K562 (cell line): ENCODE measurements around the gene SOX6. TPM values are rescaled to one million over a fixed set of nuclear protein-coding genes. Genes with fewer than 3 reads are reported as not detected.

Experiments
- CCNT2 ChIP-seq: IDR thresholded peaks from 2 replicates; pipeline ENCODE4 v1.6.1; 2011; ENCODE audit warnings: borderline replicate concordance, low read depth, mild to moderate bottlenecking, moderate library complexity, mixed read lengths, low read length; ENCODE audit not compliant: insufficient read length; ENCODE audit errors: extremely low read depth
- CTBP1 ChIP-seq: fragments of 450-650 bp; IDR thresholded peaks from 2 replicates; pipeline ENCODE4 v1.6.1; 2016; ENCODE audit warnings: borderline replicate concordance
- DMBX1 ChIP-seq: fragments of 250-450 bp; sonication (Bioruptor Pico); IDR thresholded peaks from 2 replicates; pipeline ENCODE4 v1.8.0; 2022; ENCODE audit warnings: inconsistent platforms, mild to moderate bottlenecking, moderate library complexity, borderline replicate concordance
- E2F3 ChIP-seq: fragments of 250-450 bp; sonication (Bioruptor Pico); IDR thresholded peaks from 2 replicates; pipeline ENCODE4 v1.4.0; 2020; ENCODE audit warnings: mild to moderate bottlenecking
- EP400 ChIP-seq: fragments of 450-650 bp; IDR thresholded peaks from 2 replicates; pipeline ENCODE4 v1.6.1; 2017; ENCODE audit warnings: antibody characterized with exemption, mild to moderate bottlenecking, moderate library complexity
- ETV6 ChIP-seq, 3 experiments: fragments of 150-350 bp in 1 of 3; sonication (generic) in 1 of 3; formaldehyde crosslinking in 1 of 3; IDR thresholded peaks; 2 replicates each; pipeline versions ENCODE4 v1.6.1 to v1.8.0; 2014 to 2022; ENCODE audit warnings: borderline replicate concordance in 2 of 3, low read depth in 2 of 3, antibody characterized with exemption in 1 of 3, low read length in 1 of 3, mild to moderate bottlenecking in 1 of 3, missing genetic modification reagents in 1 of 3
- HMGN3 ChIP-seq: IDR thresholded peaks from 2 replicates; pipeline ENCODE4 v1.6.1; 2011; ENCODE audit warnings: borderline replicate concordance, low read depth, mild to moderate bottlenecking, mixed read lengths, low read length; ENCODE audit not compliant: insufficient read length; ENCODE audit errors: extremely low read depth
- HNRNPH1 ChIP-seq: fragments of 200-400 bp; formaldehyde crosslinking; optimal IDR thresholded peaks from 2 replicates; pipeline ENCODE3; 2017; ENCODE audit warnings: low read depth, mild to moderate bottlenecking, low read length, moderate library complexity
- JUND ChIP-seq, 2 experiments: IDR thresholded peaks; 2 replicates in 1 of 2; 3 replicates in 1 of 2; pipeline ENCODE4 v1.6.1; 2011; ENCODE audit warnings: borderline replicate concordance in 2 of 2, low read depth in 2 of 2, low read length in 2 of 2, improper control_type of control experiment in 1 of 2, missing biosample characterization in 1 of 2, missing genetic modification characterization in 1 of 2, missing genetic modification reagents in 1 of 2
- MAFG ChIP-seq: fragments of 450-650 bp; conservative IDR thresholded peaks from 2 replicates; pipeline ENCODE4 v1.6.1; 2016; ENCODE audit warnings: missing genetic modification characterization, missing compliant biosample characterization
- MTF1 ChIP-seq: fragments of 250-450 bp; sonication (Bioruptor Pico); IDR thresholded peaks from 2 replicates; pipeline ENCODE4 v1.9.0; 2021; ENCODE audit warnings: moderate library complexity, mild to moderate bottlenecking, inconsistent platforms, borderline replicate concordance
- PCBP2 ChIP-seq: fragments of 200-400 bp; formaldehyde crosslinking; IDR thresholded peaks from 2 replicates; pipeline ENCODE4 v1.6.1; 2018; ENCODE audit warnings: low read length, low read depth, mild to moderate bottlenecking, moderate library complexity; ENCODE audit not compliant: poor library complexity, severe bottlenecking
- PHB ChIP-seq: fragments of 250-450 bp; sonication (Bioruptor Pico); IDR thresholded peaks from 2 replicates; pipeline ENCODE4 v1.5.0; 2021
- PKNOX1 ChIP-seq: fragments of 450-650 bp; IDR thresholded peaks from 2 replicates; pipeline ENCODE4 v1.6.1; 2016
- POLR2G ChIP-seq: fragments of 200-400 bp; formaldehyde crosslinking; IDR thresholded peaks from 2 replicates; pipeline ENCODE4 v1.6.1; 2017; ENCODE audit warnings: low read depth, mild to moderate bottlenecking, antibody characterized with exemption, low read length, moderate library complexity
- SIX5 ChIP-seq, 2 experiments: IDR thresholded peaks; 2 replicates each; pipeline ENCODE4 v1.6.1; 2011; ENCODE audit warnings: low read length in 2 of 2, borderline replicate concordance in 1 of 2, low read depth in 1 of 2, mild to moderate bottlenecking in 1 of 2, moderate library complexity in 1 of 2; ENCODE audit not compliant: insufficient read depth in 1 of 2
- ZNF324 ChIP-seq: fragments of 250-450 bp; sonication (Bioruptor Pico); IDR thresholded peaks from 2 replicates; pipeline ENCODE4 v1.4.0; 2020; ENCODE audit warnings: mild to moderate bottlenecking
- ZNF445 ChIP-seq: fragments of 250-450 bp; sonication (Bioruptor Pico); IDR thresholded peaks from 2 replicates; pipeline ENCODE4 v1.4.0; 2020; ENCODE audit warnings: low read depth, mild to moderate bottlenecking, moderate library complexity
- ZNF780A ChIP-seq: fragments of 250-450 bp; sonication (Bioruptor Pico); IDR thresholded peaks from 2 replicates; pipeline ENCODE4 v1.5.0; 2021; ENCODE audit warnings: mild to moderate bottlenecking
- ZSCAN29 ChIP-seq: fragments of 450-650 bp; IDR thresholded peaks from 2 replicates; pipeline ENCODE4 v1.6.1; 2017
- polyA plus RNA-seq, 8 experiments: library from polyadenylated mRNA; depleted of rRNA in 4 of 8; stranded (reverse) in 5 of 8; unstranded in 3 of 8; fragments of >200 nt; fragmentation: Nextera tagmentation in 2 of 8; fragmentation: Illumina TruSeq in 1 of 8; extraction: Ambion mirVana in 2 of 8; extraction: Trizol in 1 of 8; gene quantifications; 2 replicates each; pipeline versions ENCODE4 v1.2.1 to v1.2.3, GENCODE V29; 2011 to 2014; ENCODE audit warnings: inconsistent platforms in 1 of 8, missing spikeins in 1 of 8
- total RNA-seq, 7 experiments: library from RNA; depleted of rRNA in 6 of 7; stranded (reverse); fragments of >200 nt in 6 of 7; fragmentation: Illumina TruSeq in 2 of 7; extraction: Trizol in 2 of 7; gene quantifications; 2 replicates each; pipeline versions ENCODE4 v1.2.1 to v1.2.3, GENCODE V29; 2011 to 2021; ENCODE audit warnings: low replicate concordance in 1 of 7
- TF ChIP-seq, protein P1 (sequence below): sonication (generic); formaldehyde crosslinking; IDR thresholded peaks from 2 replicates; pipeline ENCODE4 v1.8.0; 2023; ENCODE audit warnings: mild to moderate bottlenecking, missing genetic modification reagents
- TF ChIP-seq, protein P2 (sequence below): fragments of 250-450 bp; sonication (Bioruptor Pico); IDR thresholded peaks from 2 replicates; pipeline ENCODE4 v1.8.0; 2022; ENCODE audit warnings: inconsistent platforms, mild to moderate bottlenecking, moderate library complexity, borderline replicate concordance
- TF ChIP-seq, protein P3 (sequence below), 3 experiments: fragments of 200-800 bp in 1 of 3; sonication (Bioruptor generic) in 1 of 3; sonication (generic) in 1 of 3; formaldehyde crosslinking in 1 of 3; IDR thresholded peaks; 2 replicates each; pipeline versions ENCODE4 v1.6.1 to v1.8.0; 2016 to 2022; ENCODE audit warnings: mild to moderate bottlenecking in 2 of 3, missing compliant biosample characterization in 2 of 3, missing genetic modification characterization in 2 of 3, missing genetic modification reagents in 1 of 3

Gene SOX6
- total and polyA plus RNA-seq, 9 of the 15 experiments (the other 6 are each of a cell fraction or from before 2014, with no cell fraction given), result 0.89 to 8.7 (median 5.7) TPM

DNA sequence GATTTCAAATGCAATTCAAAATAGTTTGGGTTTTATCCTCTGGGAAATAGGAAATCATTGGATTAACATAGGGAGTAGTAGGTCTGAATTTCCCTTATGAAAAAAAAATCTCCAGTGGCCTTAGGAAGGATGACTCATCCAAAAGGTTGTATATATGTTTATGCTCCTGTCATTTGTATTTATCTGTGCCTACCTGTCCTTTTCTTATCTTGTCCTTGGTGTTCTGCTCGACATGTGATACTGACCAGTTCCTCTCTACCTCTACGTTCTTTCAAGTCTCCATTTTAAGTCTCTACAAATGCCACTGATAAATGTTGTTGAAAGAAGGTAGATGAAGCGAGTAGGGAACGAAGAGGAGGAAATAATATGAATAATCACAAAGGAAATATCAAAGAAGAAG lies 3.0 kb upstream of the SOX6 start (continued):
- TF ChIP-seq MAFG (tag) (no peak; the same call in none of the 2 replicates), SIX5 (IDR thresholded peaks at IDR 0.05; ENCODE audit: borderline replicate concordance in 1 of 2, insufficient read depth in 1 of 2, low read depth in 1 of 2, low read length in 2 of 2) (no peak), HNRNPH1 (no peak), ETV6 (IDR thresholded peaks at IDR 0.05; ENCODE audit: borderline replicate concordance in 1 of 2, low read depth in 2 of 2, low read length in 1 of 2) (no peak), ETV6 (CRISPR knock-in tag; IDR thresholded peaks at IDR 0.05; ENCODE audit: borderline replicate concordance) (no peak), JUND (IDR thresholded peaks at IDR 0.05; ENCODE audit: borderline replicate concordance, low read depth, low read length) (peak; percentile 94), JUND (tag; IDR thresholded peaks at IDR 0.05; ENCODE audit: borderline replicate concordance, low read depth, low read length) (peak; percentile 93), DMBX1 (0 out of 2 replicates have a peak, but pooled peaks have one; percentile 45), EP400 (0 out of 2 replicates have a peak, but pooled peaks have one; percentile 45), CCNT2 (peak; percentile 88), PCBP2 (no peak), POLR2G (no peak), ZNF780A (CRISPR knock-in tag) (no peak), E2F3 (CRISPR knock-in tag) (no peak), PHB (CRISPR knock-in tag) (no peak), MTF1 (no peak), ZNF445 (CRISPR knock-in tag) (no peak), HMGN3 (peak; percentile 56), CTBP1 (peak; percentile 85), ZNF324 (CRISPR knock-in tag) (no peak), ZSCAN29 (no peak), PKNOX1 (peak; percentile 71)
- TF ChIP-seq, protein P1, sequence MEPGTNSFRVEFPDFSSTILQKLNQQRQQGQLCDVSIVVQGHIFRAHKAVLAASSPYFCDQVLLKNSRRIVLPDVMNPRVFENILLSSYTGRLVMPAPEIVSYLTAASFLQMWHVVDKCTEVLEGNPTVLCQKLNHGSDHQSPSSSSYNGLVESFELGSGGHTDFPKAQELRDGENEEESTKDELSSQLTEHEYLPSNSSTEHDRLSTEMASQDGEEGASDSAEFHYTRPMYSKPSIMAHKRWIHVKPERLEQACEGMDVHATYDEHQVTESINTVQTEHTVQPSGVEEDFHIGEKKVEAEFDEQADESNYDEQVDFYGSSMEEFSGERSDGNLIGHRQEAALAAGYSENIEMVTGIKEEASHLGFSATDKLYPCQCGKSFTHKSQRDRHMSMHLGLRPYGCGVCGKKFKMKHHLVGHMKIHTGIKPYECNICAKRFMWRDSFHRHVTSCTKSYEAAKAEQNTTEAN (CRISPR knock-in tag), result no peak
- TF ChIP-seq, protein P2, sequence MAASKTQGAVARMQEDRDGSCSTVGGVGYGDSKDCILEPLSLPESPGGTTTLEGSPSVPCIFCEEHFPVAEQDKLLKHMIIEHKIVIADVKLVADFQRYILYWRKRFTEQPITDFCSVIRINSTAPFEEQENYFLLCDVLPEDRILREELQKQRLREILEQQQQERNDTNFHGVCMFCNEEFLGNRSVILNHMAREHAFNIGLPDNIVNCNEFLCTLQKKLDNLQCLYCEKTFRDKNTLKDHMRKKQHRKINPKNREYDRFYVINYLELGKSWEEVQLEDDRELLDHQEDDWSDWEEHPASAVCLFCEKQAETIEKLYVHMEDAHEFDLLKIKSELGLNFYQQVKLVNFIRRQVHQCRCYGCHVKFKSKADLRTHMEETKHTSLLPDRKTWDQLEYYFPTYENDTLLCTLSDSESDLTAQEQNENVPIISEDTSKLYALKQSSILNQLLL (CRISPR knock-in tag), result no peak
- TF ChIP-seq, protein P3, sequence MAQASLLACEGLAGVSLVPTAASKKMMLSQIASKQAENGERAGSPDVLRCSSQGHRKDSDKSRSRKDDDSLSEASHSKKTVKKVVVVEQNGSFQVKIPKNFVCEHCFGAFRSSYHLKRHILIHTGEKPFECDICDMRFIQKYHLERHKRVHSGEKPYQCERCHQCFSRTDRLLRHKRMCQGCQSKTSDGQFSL (CRISPR knock-in tag; IDR thresholded peaks at IDR 0.05), result no peak
- TF ChIP-seq, protein P3 (tag; IDR thresholded peaks at IDR 0.05), result no peak
